Lung (tissue), 12 donors: Measurements from ENCODE around the gene MAP2K7. TPM values are rescaled to one million over a fixed set of nuclear protein-coding genes. Genes with fewer than 3 reads are reported as not detected.

Source experiments
- ATAC-seq: fragments of 200-7000 bp; cut with Tn5 transposase; one replicate; pipeline ENCODE4 v1.9.1; 2020; ENCODE audit warnings: moderate number of reproducible peaks; ENCODE audit not compliant: insufficient read depth, low FRiP score
- DNase-seq, 3 donors: peaks; one replicate each; pipeline ENCODE4 v3.0.0-alpha.2; 2013 to 2017
- H3K27ac ChIP-seq, 2 donors: one replicate each; pipeline ENCODE4 v1.5.1; 2013; ENCODE audit warnings: mild to moderate bottlenecking in 2 of 2, moderate library complexity in 2 of 2, control low read depth in 1 of 2, inconsistent platforms in 1 of 2, low read depth in 1 of 2, low read length in 1 of 2
- H3K27me3 ChIP-seq, 3 donors: one replicate each; pipeline ENCODE4 v1.5.1; 2013; ENCODE audit warnings: low read length in 2 of 3; ENCODE audit not compliant: control insufficient read depth in 3 of 3, insufficient read depth in 3 of 3
- H3K36me3 ChIP-seq, 4 donors: one replicate each; pipeline ENCODE4 v1.5.1; 2013; ENCODE audit warnings: low read length in 4 of 4, mild to moderate bottlenecking in 1 of 4, moderate library complexity in 1 of 4; ENCODE audit not compliant: control insufficient read depth in 4 of 4, insufficient read depth in 4 of 4
- H3K4me1 ChIP-seq, 5 donors: one replicate each; pipeline ENCODE4 v1.5.1; 2013; ENCODE audit warnings: low read length in 5 of 5, mild to moderate bottlenecking in 2 of 5, moderate library complexity in 1 of 5; ENCODE audit not compliant: control insufficient read depth in 5 of 5, insufficient read depth in 5 of 5
- H3K4me3 ChIP-seq: one replicate; pipeline ENCODE4 v1.5.1; 2013; ENCODE audit warnings: mild to moderate bottlenecking, control low read depth, moderate library complexity
- H3K9ac ChIP-seq, 2 donors: one replicate each; pipeline ENCODE4 v1.5.1; 2013; ENCODE audit warnings: low read length in 2 of 2, control low read depth in 1 of 2; ENCODE audit not compliant: insufficient read depth in 1 of 2
- H3K9me3 ChIP-seq, 4 donors: one replicate each; pipeline ENCODE4 v1.5.1; 2013; ENCODE audit warnings: low read length in 3 of 4, mild to moderate bottlenecking in 1 of 4, moderate library complexity in 1 of 4; ENCODE audit not compliant: control insufficient read depth in 4 of 4, insufficient read depth in 3 of 4
- WGBS, 2 donors: extraction: QIAGEN DNeasy Blood & Tissue Kit; methylation state at CpG; one replicate each; pipeline ENCODE4 v1.1.7; 2013; 5-methylcytosine and 5-hydroxymethylcytosine counted together
- polyA plus RNA-seq, 2 donors: library from polyadenylated mRNA; stranded (reverse); fragments of 200-250 nt; gene quantifications; one replicate each; pipeline ENCODE4 v1.2.1, GENCODE V29; 2013
- total RNA-seq, 2 donors: library from RNA; depleted of rRNA in 1 of 2; stranded (reverse); fragments of >200 nt in 1 of 2; gene quantifications; one replicate each; pipeline ENCODE4 v1.2.1, GENCODE V29; 2014 to 2021
- TF ChIP-seq, protein P1 (sequence below): IDR thresholded peaks from 2 replicates; pipeline ENCODE4 v1.5.1; 2012; ENCODE audit warnings: mild to moderate bottlenecking; ENCODE audit errors: control extremely low read depth, extremely low read depth
- donor health status: control.
- donor health status: control.
- donor health status: Bipolar disorder and iron deficiency.
- donor health status: healthy.
- donor health status: DM: yes; HTN: yes; CAD: no.

Gene MAP2K7
- total and polyA plus RNA-seq, 4 donors: 17.8 to 41.7 (median 23.4) TPM

DNA sequence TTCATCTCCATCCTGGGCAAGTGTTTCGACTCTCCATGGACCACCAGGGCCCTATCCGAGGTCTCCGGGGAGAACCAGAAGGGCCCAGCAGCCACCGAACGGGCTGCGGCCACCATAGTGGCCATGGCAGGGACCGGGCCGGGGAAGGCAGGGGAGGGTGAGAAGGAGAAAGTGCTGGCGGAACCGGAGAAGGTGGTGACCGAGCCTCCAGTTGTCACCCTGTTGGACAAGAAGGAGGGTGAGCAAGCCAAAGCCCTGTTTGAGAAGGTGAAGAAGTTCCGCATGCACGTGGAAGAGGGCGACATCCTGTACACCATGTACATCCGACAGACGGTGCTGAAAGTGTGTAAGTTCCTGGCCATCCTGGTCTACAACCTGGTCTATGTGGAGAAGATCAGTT is 4.7 kb upstream of the MAP2K7 start:
- DNase-seq (no peak), ATAC-seq (no peak)
- Histone ChIP-seq H3K4me1 (peaks cover 0 to 9% (median 0%) of the 10 kb centered on the region in 5 donors), H3K9me3 (no peaks in the 10 kb centered on the region), H3K27ac (no peak overlapping the region), H3K36me3 (no peaks in the 10 kb centered on the region), H3K27me3 (no peaks in the 10 kb centered on the region), H3K9ac (no peak overlapping the region), H3K4me3 (no peak overlapping the region)
- 90 to 96% methylated on average over 16 of the region's 16 CpGs for WGBS, 2 donors
- TF ChIP-seq, protein P1, sequence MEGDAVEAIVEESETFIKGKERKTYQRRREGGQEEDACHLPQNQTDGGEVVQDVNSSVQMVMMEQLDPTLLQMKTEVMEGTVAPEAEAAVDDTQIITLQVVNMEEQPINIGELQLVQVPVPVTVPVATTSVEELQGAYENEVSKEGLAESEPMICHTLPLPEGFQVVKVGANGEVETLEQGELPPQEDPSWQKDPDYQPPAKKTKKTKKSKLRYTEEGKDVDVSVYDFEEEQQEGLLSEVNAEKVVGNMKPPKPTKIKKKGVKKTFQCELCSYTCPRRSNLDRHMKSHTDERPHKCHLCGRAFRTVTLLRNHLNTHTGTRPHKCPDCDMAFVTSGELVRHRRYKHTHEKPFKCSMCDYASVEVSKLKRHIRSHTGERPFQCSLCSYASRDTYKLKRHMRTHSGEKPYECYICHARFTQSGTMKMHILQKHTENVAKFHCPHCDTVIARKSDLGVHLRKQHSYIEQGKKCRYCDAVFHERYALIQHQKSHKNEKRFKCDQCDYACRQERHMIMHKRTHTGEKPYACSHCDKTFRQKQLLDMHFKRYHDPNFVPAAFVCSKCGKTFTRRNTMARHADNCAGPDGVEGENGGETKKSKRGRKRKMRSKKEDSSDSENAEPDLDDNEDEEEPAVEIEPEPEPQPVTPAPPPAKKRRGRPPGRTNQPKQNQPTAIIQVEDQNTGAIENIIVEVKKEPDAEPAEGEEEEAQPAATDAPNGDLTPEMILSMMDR: no peak

DNA sequence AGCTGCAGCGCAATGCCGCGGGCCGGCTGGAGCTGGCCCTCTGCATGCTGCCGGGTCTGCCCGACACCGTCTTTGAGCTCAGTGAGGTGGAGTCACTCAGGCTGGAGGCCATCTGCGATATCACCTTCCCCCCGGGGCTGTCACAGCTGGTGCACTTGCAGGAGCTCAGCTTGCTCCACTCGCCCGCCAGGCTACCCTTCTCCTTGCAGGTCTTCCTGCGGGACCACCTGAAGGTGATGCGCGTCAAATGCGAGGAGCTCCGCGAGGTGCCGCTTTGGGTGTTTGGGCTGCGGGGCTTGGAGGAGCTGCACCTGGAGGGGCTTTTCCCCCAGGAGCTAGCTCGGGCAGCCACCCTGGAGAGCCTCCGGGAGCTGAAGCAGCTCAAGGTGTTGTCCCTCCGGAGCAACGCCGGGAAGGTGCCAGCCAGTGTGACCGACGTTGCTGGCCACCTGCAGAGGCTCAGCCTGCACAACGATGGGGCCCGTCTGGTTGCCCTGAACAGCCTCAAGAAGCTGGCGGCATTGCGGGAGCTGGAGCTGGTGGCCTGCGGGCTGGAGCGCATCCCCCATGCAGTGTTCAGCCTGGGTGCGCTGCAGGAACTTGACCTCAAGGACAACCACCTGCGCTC is 3.8 kb upstream of the MAP2K7 start:
- Histone ChIP-seq H3K4me1 (peaks cover 0 to 16% (median 4%) of the 10 kb centered on the region in 5 donors), H3K36me3 (no peaks in the 10 kb centered on the region), H3K27ac (no peak overlapping the region), H3K9ac (no peak overlapping the region), H3K27me3 (no peaks in the 10 kb centered on the region), H3K4me3 (no peak overlapping the region), H3K9me3 (no peaks in the 10 kb centered on the region)
- TF ChIP-seq, protein P1: no peak
- WGBS, 2 donors: 92 to 93% methylated on average over 34 of the region's 34 CpGs
- ATAC-seq (no peak), DNase-seq (no peak)

DNA sequence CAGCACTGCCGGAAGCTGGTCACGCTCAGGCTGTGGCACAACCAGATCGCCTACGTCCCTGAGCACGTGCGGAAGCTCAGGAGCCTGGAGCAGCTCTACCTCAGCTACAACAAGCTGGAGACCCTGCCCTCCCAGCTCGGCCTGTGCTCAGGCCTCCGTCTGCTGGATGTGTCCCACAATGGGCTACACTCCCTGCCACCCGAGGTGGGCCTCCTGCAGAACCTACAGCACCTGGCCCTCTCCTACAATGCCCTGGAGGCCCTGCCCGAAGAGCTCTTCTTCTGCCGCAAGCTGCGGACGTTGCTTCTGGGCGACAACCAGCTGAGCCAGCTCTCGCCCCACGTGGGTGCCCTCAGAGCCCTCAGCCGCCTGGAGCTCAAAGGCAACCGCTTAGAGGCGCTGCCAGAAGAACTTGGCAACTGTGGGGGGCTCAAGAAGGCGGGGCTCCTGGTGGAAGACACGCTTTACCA is 3.2 kb upstream of the MAP2K7 start:
- TF ChIP-seq, protein P1: no peak
- H3K4me3 ChIP-seq: no peak overlapping the region
- ATAC-seq: no peak
- no peaks in the 10 kb centered on the region for H3K9me3 ChIP-seq
- WGBS, 2 donors: 82 to 89% methylated on average over 21 of the region's 21 CpGs
- no peak for DNase-seq
- H3K27ac ChIP-seq: no peak overlapping the region
- H3K27me3 ChIP-seq: no peaks in the 10 kb centered on the region
- H3K9ac ChIP-seq: no peak overlapping the region
- H3K36me3 ChIP-seq: no peaks in the 10 kb centered on the region
- peaks cover 0 to 21% (median 6%) of the 10 kb centered on the region in 5 donors for H3K4me1 ChIP-seq

DNA sequence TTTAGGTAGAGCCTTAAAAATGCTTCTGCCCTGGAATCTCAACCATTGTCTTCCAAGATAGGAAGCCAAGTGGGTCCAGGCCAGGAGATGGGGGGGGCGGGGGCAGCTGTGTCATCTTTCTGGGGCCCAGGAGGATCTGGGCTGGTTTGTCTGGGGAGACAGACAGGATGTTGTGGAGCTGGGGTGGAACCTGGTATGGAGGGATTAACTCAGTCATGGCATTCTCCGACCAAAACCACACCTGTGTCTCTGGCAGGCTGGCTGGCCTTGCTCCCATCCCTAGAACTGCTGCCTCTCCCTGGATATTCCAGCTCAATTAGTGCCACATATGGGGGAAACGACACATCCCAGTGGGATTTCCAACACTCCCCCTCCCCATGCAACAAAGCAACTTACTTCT is 2.7 kb upstream of the MAP2K7 start:
- 86 to 87% methylated on average over 3 of the region's 3 CpGs for WGBS, 2 donors
- TF ChIP-seq, protein P1: no peak
- ATAC-seq (no peak), DNase-seq (no peak)
- H3K27me3 ChIP-seq: no peaks in the 10 kb centered on the region
- H3K27ac ChIP-seq: no peak overlapping the region
- no peaks in the 10 kb centered on the region for H3K9me3 ChIP-seq
- peaks cover 0 to 3% (median 0%) of the 10 kb centered on the region in 4 donors for H3K36me3 ChIP-seq
- H3K4me1 ChIP-seq: peaks cover 0 to 21% (median 6%) of the 10 kb centered on the region in 5 donors
- H3K9ac ChIP-seq: no peak overlapping the region
- H3K4me3 ChIP-seq: no peak overlapping the region
